HG03095 (cell line): ENCODE measurements around the gene CENPX.

Experiments used
- ATAC-seq: cut with Tn5 transposase; IDR thresholded peaks from one replicate; pipeline ENCODE4 v1.9.1; 2021; ENCODE audit warnings: moderate library complexity; ENCODE audit not compliant: unreplicated experiment

CENPX gene

GRCh38 chr17:82013341-82013740 lies 9.3 kb downstream of the CENPX start:
- no peak for ATAC-seq

GRCh38 chr17:82012640-82013295 lies 9.9 kb downstream of the CENPX start:
- no peak for ATAC-seq

- no peak for ATAC-seq
Measured at GRCh38 chr17:82012261-82012639, 10.4 kb downstream of the CENPX start.

- no peak for ATAC-seq
Measured at GRCh38 chr17:82011617-82012187, 11.0 kb downstream of the CENPX start.

GRCh38 chr17:82010575-82011525 lies 11.8 kb downstream of the CENPX start:
- no peak for ATAC-seq

- ATAC-seq, result no peak
Measured at GRCh38 chr17:82009413-82009812, 13.3 kb downstream of the CENPX start.

GRCh38 chr17:82008941-82009405 lies 13.7 kb downstream of the CENPX start:
- no peak for ATAC-seq

GRCh38 chr17:82008258-82008940 lies 14.3 kb downstream of the CENPX start:
- ATAC-seq, result no peak

GRCh38 chr17:82007495-82008257 lies 15.0 kb downstream of the CENPX start:
- ATAC-seq, result no peak

- no peak for ATAC-seq
Measured at GRCh38 chr17:82007228-82007494, 15.5 kb downstream of the CENPX start.

- no peak for ATAC-seq
Measured at GRCh38 chr17:82006468-82007227, 16.0 kb downstream of the CENPX start.

GRCh38 chr17:82005701-82006348 lies 16.9 kb downstream of the CENPX start:
- no peak for ATAC-seq

- ATAC-seq, result no peak
Measured at GRCh38 chr17:82004517-82005455, 17.9 kb downstream of the CENPX start.

- no peak for ATAC-seq
Measured at GRCh38 chr17:82003411-82004381, 19.0 kb downstream of the CENPX start.

- ATAC-seq, result no peak
Measured at GRCh38 chr17:82001571-82002056, 21.1 kb downstream of the CENPX start.

GRCh38 chr17:82000803-82001570 lies 21.7 kb downstream of the CENPX start:
- ATAC-seq, result no peak
